GM19372 (cell line): ENCODE measurements around the gene CD7.

ENCODE experiments used
- ATAC-seq: cut with Tn5 transposase; IDR thresholded peaks from one replicate; pipeline ENCODE4 v1.9.1; 2021; ENCODE audit warnings: mild to moderate bottlenecking, low read depth, moderate library complexity; ENCODE audit not compliant: unreplicated experiment

CD7 gene

DNA sequence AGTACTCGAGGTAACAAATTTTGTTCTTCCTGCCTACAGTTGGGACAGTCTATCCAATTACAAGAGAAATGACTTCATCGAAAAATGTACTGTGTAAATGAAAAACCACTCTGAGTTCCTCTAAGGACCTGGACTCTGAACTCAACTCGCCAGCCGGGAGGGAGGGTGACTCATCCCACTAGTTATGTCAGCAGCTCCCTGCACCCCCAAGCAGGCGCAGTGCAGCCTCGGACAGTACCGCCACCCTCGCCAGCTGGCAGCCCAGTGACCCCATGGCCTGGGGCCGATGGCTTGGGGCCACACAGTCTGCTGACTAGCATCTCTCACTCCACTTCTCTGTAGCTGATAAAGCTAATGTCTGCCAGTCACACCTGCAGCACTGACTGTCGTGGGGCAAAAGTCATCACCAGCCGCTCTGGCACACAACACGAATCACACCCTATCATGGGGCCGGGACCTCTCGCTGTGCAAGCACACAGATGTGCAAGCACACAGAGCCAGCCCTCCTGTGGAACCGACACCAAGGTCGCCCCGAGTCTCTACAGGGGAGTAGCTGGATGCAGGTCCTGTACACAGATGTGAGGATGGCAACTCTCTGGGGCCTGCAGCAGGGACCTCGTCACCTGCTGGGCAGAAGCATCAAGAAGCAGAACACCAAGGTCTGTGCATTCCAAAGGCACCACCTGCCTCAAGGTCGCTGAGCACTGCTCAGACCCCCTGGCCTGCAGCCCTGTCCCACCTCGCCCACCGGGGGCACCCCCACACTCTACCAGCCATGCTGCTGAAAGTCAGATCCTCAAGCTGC is 49.6 kb downstream of the CD7 start:
- ATAC-seq: no peak

DNA sequence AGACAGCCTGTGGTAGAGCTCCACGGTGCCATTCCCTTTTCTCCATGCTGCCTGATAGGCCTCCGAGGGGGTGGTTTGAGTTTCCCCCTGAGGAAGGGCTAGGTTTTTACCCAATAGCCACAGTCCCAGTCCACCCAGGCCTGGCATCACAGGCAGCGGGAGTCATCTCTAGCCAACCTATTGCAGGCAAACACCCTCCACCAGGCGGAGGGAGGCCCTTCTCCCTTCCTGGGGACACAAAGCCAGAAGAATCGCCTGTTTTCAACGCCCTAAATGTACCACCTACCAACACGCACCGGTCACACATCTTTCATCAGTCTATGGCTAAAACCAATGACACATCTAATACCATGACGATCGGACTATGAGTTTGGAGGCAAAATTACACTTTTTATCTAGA is 51.3 kb downstream of the CD7 start:
- no peak for ATAC-seq
